Measurements from ENCODE around the gene PTPN6.

PTPN6 gene

DNA sequence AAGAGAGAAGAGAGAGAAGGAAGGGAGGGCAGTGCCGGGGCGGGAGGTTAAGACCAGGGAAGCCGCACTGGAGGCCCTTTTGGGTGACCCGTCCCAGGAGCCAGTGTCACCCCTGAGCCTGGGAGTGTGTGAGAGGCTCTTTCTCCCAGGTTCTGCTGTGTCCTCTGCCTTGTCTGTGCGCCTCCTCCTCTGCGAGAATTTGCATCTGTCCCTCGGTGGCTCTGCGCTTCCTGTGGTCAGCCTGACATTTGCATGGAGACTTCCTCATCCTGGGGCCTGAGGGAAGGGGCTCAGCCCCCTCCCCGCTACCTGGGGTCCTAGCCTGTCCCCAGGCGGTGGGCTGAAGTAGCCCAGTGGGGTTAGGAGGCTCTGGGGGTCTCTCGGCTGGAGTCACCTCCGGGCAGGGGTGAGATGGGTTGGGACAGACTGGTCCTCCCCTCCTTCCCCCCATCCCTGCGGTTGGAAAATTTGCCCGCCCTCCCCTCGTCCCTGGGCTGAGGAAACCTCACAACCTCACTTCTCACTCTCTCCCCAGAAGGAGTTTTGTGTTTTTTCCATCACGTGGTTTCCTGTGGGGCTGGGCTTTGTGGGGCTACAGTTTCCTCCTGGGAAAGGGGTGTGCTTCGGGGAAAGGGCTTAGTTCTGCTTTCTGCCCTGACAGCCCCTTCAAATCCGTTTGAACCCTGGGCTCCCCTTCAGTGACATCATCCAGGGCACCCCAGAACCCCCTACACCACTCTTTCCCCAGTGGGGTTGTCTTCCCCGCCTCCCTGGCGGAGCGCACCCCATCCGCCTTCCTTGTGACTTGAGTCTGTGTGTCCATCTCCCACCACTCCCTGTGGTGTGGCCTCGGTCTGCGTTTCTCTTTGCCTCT, 2.5 kb downstream of the PTPN6 start:
- no peak overlapping the region for H3K27ac ChIP-seq
- DNase-seq (ENCODE audit: low read depth, low spot score), result no peak

DNA sequence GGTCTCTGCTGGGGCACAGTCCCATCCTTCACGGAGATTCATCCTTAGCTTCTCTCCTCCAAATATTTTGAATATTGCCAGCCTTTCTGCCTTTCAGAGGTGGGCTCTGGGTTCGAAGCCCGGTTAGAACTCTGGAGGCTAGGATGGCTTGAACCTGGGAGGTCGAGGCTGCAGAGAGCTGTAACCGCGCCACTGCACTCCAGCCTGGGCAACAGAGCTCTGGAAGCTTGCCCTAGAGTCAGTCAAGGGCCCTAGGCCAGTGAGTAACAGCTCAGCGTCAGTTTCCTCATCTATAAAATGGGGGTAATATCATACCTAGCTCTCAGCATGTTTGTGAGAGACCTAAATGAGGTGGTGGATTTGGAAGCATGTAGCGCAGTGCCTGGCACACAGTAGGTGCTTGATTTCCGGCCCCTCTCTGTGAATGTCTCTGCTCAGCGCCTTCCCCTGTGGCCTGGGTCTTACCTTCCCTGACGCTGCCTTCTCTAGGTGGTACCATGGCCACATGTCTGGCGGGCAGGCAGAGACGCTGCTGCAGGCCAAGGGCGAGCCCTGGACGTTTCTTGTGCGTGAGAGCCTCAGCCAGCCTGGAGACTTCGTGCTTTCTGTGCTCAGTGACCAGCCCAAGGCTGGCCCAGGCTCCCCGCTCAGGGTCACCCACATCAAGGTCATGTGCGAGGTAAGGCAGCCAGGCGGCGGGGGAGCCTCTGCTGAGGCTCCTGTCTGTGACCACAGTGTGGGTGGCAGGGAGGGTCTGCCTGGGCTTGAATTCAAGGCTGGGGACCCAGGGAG, 3.4 kb downstream of the PTPN6 start:
- no peak for DNase-seq (ENCODE audit: low read depth, low spot score)
- no peak overlapping the region for H3K27ac ChIP-seq

DNA sequence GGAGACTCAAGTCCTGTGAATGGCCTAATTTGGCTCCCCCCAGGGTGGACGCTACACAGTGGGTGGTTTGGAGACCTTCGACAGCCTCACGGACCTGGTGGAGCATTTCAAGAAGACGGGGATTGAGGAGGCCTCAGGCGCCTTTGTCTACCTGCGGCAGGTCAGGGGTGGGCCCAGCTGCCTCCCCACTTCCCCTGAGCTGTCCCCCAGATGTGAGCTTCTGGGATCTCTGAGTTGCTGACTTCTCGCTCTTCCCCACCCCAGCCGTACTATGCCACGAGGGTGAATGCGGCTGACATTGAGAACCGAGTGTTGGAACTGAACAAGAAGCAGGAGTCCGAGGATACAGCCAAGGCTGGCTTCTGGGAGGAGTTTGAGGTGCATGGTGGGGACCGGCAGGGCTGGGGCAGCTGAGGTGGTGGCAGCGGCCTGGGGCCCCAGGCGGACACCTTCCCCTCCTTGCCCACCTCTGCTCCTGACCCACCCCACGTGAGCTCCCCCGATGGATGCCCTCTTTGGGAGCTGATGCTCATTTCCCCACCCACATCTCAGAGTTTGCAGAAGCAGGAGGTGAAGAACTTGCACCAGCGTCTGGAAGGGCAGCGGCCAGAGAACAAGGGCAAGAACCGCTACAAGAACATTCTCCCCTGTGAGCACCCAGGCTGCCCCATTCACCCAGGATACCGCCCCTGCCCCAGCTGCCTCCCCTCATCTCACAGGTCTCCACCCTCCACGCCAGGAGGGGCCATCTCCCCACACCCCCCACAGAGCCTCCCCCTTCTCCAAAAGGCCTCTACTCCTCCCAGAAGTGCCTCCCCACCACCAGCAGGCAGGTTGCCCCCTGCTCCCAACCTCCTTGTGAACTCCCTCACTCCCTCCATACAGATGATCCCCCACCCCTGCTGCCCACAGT, 4.2 kb downstream of the PTPN6 start:
- no peak overlapping the region for H3K27ac ChIP-seq
- DNase-seq (ENCODE audit: low read depth, low spot score), result no peak

DNA sequence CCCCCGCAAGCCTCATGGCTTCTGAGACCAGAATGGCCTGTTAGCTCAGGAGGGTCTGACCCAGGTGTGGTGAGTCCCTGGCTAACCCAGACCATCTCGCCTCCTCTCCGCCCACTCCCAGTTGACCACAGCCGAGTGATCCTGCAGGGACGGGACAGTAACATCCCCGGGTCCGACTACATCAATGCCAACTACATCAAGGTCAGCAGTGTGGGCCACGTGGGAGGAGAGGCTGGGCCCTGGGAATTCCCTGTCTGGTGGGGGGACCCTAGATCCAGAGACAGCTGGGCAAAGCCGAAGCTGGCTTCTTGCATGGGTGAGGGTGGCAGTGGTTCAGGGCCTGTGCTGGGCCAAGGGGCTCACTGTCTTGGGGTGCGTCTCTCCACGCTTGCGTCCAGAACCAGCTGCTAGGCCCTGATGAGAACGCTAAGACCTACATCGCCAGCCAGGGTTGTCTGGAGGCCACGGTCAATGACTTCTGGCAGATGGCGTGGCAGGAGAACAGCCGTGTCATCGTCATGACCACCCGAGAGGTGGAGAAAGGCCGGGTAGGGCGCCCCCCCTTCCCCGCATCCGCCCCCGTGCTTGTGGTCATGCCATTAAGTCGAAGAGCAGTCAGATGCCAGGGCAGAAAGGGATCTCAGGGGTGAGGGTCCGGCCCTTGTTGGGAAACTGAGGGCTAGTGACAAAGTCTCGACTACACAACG, 5.0 kb downstream of the PTPN6 start:
- no peak for DNase-seq (ENCODE audit: low read depth, low spot score)
- no peak overlapping the region for H3K27ac ChIP-seq

DNA sequence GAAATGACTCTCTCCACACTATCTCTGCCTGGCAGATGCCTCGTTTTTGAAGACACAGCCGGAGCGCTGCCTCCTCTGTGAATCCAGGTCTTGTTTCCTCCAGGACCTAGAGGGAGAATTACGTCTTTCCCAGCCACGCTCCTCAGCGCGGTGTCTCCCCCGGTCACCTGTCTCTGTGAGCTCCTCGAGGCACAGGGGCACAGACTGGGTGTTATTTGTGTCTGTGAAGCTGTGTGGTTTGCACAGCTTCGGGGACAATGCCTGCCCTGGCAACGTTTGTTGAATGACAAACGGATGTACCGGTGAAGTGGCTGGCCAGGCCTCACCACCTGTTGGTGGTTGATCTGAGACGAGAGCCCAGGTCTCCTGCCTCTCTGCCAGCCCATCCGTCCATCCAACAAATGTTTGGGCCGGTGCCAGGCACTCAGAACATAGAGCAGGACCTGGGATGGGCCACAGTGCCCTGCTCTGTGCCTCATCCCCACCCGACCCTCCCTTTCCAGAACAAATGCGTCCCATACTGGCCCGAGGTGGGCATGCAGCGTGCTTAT, 6.1 kb downstream of the PTPN6 start:
- no peak overlapping the region for H3K27ac ChIP-seq
- no peak for DNase-seq (ENCODE audit: low read depth, low spot score)

DNA sequence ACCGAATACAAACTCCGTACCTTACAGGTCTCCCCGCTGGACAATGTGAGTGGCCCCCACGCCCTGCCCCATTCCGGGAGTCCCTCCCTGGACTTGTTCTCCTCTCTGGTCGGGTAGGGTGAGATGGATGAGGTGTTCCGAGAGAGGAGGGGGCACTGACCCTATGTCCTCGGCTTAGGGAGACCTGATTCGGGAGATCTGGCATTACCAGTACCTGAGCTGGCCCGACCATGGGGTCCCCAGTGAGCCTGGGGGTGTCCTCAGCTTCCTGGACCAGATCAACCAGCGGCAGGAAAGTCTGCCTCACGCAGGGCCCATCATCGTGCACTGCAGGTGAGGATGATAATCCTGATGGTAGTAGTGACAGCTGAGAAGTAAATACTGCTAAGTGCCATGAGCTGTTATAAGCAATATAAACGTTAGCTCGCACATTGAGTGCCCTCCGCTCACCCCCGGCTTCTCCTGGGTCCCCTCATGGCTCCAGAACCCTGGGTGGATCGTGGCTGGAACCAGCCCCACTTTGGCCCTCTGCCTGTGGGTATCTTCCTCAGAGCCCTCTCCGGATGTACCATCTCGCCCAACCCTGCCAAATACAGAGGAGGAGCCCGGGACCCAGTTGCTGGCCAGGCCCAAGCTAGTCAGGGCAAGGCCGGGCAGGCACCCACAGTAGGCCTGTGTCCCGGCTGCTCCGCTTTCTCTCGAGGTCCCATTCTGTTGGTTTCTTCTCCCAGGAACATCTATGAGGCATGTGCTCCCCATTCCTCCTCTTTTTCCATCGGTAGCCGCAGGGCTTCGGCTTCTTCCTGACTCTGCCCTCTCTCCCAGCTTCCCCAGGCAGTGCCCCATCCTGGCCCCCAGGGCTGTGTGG, 6.8 kb downstream of the PTPN6 start:
- DNase-seq (ENCODE audit: low read depth, low spot score), result no peak
- no peak overlapping the region for H3K27ac ChIP-seq

DNA sequence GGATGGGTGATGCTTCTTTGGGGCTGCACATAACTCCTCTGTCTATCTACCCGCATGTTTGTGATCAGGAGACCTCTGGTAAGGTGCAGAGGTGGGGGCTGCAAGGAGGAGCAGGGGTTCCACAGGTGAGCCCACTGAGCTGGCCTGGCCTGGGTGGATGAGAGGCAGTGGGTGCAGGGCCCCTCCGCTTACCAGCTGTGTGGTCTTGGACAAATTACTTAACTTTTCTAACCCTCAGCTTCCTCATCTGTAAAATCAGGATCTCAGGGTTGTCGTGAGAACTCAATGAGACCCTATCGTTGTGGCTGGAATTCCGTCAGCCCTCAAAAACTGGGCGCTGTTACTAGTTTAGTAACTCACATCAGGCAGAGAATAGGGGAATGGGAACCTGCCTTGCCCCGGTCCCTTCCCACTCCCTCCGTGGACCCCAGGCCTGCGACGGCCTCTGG, 7.5 kb downstream of the PTPN6 start:
- no peak overlapping the region for H3K27ac ChIP-seq
- no peak for DNase-seq (ENCODE audit: low read depth, low spot score)

DNA sequence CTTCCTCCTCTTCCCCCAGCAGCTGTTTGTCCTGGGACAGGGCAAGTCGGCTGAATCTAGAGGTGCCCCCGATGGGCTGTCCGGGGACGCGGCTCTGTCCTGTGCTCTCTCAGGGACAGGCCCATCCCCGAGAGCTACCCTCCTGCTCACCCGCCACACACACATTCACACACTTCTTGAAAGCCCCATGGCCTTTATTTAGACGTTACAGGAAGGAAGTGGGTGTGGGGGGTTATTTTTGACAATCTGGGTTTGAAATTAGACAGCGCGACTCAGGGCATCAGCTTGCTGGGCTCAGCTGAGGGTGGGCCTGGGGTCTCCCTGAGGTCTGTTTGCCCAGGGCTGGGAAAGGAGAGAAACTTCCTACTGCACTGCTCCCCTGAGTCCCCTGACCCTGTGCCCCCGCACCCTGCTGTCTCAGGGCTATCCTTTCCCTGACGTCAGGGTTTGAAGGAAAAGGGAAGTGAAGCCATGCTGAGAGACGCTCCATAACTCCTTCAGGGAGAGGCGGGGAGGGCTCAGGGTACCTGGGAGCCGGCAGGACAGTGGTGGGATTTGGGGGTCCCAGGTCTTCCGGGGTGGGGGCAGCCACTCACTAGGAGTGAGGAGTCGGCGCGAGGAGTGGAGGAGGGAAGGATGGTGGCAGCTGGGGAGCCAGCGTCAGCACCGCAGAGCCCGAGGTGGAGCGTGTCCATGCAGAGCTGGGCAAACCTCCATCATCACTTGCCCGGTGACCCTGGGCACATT, 8.1 kb downstream of the PTPN6 start:
- no peak for DNase-seq (ENCODE audit: low read depth, low spot score)

DNA sequence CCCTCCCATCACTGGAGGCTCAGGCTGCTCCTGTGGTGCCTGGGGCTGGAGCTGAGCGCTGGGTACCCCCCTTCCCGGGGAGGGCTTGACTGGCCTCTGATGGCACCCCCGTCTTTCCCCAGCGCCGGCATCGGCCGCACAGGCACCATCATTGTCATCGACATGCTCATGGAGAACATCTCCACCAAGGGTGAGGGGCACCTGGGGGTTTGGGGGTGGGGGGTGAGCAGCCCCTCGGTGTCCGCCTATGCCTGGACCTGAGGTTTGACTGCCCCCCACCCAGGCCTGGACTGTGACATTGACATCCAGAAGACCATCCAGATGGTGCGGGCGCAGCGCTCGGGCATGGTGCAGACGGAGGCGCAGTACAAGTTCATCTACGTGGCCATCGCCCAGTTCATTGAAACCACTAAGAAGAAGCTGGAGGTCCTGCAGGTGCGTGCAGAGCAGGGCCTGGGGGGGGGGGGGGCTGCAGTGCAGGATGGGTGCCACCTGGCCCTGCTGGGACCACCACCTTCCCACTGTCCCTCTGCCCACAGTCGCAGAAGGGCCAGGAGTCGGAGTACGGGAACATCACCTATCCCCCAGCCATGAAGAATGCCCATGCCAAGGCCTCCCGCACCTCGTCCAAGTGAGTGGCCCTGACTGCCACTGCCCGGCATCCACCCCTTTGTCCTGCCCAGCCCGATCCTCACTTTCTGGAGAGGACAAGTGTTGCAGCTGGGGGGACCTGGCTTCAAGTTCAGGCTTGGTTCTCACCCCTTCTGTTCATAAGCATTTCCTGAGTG, 8.8 kb downstream of the PTPN6 start:
- no peak for DNase-seq (ENCODE audit: low read depth, low spot score)
- no peak overlapping the region for H3K27ac ChIP-seq

More for the DNA sequence above, 8.1 kb downstream of the PTPN6 start:
- H3K27ac ChIP-seq, result no peak overlapping the region

DNA sequence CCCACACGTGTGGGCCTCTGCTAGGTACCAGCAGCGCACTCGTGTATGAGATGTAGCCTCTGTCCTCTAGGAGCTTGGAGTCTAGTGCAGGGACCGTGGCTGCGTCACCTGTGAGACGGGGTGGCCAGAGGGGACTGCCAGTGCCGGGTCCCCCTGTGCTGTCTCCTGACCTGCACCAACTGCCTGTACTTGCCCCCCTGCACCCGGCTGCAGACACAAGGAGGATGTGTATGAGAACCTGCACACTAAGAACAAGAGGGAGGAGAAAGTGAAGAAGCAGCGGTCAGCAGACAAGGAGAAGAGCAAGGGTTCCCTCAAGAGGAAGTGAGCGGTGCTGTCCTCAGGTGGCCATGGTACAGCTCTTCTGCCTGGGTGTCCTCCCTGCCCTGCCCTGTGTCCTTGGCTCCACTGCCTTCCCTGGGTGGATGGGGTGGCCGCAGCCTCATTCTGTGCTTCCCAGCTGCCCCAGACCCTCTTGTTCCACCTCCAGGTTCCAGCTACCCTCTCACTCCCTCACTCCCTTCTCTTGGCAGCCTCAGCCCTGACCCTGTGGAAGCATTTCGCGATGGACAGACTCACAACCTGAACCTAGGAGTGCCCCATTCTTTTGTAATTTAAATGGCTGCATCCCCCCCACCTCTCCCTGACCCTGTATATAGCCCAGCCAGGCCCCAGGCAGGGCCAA, 9.6 kb downstream of the PTPN6 start:
- H3K27ac ChIP-seq, result peak overlapping the region; percentile 95
- DNase-seq (ENCODE audit: low read depth, low spot score), result no peak

DNA sequence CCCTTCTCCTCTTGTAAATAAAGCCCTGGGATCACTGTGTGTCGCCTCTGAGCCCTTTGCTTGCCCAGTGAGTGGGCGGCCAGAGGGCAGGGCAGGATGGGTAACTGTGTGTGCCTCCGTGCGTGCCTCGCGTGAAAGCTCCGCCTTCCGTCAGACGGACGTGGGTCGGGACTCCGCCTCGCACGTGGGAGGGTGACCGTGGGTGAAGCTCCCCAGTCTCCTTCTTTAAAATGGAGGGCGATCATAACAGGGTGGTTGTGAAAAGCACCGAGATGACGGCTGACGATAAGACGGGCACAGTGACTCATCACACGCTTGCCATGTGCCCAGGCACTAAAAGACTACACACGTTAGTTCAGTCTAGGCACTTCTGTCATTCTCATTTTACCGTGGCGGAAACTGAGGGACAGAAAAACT, 10.1 kb downstream of the PTPN6 start:
- no peak for DNase-seq (ENCODE audit: low read depth, low spot score)
- peak overlapping the region; percentile 95 for H3K27ac ChIP-seq

DNA sequence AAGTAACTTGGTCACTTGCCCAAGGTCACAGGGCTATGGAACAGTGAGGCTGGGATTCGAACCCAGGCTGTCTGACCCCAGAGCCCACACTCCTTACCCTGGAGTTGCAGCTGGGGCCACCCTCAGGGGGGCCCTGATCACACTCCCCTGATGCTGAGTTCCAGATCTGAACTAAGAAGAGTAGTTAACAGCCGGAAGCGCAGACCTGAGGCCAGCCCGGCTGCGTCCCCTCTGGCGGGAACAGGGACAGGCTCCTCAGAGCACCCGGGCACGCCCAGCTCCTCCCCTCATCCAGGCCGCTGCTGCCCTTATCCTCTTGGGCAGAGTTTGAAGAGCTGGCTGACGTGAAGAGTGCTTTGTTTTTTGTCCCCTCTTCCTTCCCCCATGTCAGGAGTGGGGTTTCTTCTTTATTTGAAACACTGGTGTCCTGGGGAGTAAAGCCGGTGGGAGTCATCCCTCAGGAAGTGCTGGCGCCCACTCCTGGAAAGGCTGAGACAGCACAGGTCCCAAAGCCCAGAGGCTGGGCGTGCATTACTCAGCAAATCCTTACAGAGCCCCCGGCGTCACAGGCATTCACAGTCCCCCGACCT, 10.6 kb downstream of the PTPN6 start:
- peak overlapping the region; percentile 95 for H3K27ac ChIP-seq
- DNase-seq (ENCODE audit: low read depth, low spot score), result no peak

DNA sequence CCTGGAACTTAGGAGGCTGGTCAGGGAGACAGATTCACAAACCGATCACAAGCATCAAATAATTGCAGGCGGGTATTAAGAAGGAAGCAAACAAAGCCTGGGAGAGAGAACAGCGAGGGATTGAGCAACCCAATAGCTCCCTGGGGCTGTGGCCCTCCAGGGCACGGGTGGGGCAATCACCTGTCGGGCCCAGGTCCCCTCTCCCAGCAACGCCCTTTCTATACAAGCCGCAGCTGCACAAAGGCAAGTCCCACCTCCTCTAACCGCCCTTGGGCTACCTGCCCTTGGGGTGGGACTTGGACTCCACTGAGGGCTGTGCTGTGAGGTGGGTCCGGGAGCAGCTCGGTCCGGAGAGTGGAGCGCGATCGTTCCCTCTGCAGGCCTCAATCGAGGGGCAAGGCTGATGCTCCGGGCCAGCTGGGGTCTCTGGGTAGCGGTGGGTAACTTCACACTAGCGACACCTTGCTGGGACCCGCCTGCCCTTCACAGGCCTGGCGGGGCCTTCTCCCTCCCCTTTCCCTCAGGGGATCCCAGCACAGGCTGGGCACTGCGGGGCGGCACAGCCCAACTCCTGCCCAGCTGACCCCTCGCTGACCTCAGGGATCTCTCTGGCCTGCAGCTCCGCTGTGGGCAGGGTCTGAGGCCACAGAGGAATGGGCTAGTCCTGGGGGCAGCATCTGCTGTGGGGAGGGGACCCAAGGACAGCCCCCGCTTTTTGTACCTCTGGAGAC, 11.3 kb downstream of the PTPN6 start:
- no peak for DNase-seq (ENCODE audit: low read depth, low spot score)
- H3K27ac ChIP-seq, result peak overlapping the region; percentile 95

DNA sequence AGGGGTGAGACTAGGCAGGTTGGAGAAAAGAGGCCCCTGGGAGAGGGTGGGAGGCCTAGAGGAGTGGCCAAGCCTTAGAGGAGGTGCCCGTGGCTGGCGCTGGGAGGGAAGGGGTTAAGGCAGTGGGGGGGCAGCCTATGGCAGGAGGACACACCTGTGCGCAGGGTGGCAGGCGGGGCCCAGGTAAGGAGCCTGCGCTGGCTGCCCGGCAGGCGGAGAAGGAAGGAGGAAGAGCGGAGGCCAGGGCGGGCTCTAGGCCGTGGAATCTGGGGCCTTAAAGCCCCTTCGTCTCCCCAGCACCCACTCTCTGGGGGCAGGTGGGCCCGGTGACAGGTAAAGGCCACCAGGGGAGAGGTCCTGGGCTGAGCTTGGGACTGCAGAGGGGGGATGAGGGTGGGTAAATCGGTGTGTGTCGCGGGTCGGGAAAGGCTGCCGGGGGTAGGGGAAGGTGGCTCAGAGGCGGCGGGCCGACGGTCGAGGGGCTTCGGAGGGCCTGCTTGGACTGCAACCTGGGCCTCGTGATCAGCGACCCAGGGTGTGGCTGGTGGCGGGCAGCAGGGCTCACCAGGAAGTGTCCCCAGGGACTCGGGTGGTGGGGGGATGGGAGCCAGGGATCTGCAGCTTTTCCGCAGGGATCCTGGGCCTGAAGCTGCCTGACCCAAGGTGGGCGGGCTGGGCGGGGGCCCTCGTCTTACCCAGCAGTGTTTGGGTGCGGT, 12.0 kb downstream of the PTPN6 start:
- H3K27ac ChIP-seq, result peak overlapping the region; percentile 95

More for the DNA sequence above, 12.0 kb downstream of the PTPN6 start:
- peak; percentile 75 for DNase-seq (ENCODE audit: low read depth, low spot score)
